ENCODE data around the gene IFI30. TPM values are rescaled to one million over a fixed set of nuclear protein-coding genes. Genes with fewer than 3 reads are reported as not detected.

Gene IFI30
- total RNA-seq, 1 experiment from 2014 or later: 69.6 TPM

DNA sequence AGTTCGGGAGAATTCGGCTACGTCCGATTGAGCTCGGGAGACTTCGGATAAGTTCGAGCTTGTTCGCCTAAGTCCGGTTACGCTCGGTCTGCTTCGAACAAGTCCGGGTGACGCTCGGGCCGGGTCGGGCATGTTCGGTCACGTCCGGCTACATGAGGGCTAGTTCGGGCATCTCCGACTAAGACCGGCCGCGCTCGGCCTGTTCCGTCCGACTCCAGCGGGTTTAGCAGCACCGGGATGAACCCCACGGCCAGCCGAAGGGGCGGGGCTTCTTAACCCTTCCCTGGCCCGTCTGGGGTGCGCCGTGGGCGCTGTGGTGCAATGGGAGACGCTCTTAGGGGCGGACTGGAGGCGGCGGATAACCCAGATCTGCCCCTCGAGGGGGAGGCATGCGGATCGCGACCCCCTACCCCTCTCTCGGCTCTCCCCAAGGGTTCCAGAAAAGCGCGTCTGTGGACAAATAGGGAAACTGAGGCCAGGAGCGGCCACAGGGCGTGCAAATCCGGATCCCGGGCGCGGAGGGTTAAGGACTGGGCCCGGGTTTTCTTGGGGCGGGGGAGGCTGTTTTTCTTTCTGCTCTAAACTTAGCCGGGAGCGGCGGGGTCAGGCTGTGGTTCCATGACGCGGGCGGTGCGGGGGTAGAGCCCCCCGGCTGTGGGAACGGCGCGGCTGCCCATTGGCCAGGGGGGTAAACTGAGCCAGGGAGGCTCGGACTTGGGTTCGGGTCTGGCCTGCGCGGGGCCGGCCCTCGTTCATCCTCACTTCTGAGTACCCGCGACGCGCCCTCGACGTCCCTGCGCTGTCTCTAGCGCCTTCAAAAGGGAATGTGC lies 51.1 kb downstream of the IFI30 start:
- DNase-seq (ENCODE audit: low read depth): peak; percentile 96

DNA sequence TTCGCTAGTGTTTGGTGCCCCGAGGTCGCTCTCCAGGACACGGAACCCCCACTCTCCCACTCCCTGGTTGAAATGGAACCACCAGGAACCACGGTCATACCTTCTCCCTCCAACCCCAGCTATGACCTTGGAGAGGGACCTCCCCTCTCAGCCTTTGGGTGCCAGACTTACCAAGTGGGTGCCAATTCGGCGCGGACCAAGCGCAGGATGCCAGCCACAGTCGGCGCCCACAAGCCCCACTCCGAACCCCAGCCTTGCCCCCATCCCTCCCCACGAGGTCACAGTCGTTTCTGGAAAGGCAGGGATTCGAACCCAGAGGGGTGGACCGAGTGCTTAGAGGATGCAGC lies 51.7 kb downstream of the IFI30 start:
- DNase-seq (ENCODE audit: low read depth): no peak

DNA sequence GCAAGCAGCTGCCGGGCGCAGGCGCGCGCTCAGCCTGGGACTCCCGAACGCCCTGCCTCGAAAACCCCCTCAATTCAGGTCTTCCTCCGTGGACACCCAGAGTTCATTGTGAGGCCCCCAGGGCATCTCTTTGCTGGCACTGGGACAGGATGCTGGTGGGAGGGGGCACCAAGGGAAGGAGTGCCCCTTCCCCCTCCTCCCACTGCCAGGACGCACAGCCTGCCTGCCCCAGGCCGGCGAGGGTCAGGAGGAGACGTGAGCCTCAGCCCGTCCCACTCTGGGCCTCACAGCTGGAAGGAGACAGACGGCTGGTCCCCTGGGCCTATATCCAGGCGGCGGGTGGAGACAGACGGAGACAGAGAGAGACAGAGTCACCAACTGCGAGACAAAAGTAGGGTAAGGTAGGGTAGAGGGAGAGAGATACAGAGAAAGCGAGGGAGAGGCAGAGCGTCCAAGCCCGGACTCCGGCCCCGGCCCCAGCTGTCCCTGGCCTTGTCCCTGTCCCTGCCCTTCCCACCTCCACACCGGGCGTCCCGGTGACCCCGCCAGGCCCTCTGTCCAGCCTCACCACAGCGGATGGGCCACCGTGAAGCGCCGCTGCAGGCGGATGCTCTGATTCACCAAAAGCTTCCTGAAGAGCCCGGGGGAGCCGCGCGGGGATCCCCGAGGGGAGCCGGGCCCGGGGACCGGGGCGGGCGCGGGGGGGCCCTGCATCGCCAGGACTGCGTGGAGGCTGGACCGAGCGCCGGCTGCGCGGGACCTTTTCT lies 52.3 kb downstream of the IFI30 start, which contains the start of gene PDE4C:
TSS of gene PDE4C (minus strand) at position 737 of the 767 bp plus-strand sequence. CDS start at position 714, 23 bp downstream.
- DNase-seq (ENCODE audit: low read depth): peak; percentile 49

DNA sequence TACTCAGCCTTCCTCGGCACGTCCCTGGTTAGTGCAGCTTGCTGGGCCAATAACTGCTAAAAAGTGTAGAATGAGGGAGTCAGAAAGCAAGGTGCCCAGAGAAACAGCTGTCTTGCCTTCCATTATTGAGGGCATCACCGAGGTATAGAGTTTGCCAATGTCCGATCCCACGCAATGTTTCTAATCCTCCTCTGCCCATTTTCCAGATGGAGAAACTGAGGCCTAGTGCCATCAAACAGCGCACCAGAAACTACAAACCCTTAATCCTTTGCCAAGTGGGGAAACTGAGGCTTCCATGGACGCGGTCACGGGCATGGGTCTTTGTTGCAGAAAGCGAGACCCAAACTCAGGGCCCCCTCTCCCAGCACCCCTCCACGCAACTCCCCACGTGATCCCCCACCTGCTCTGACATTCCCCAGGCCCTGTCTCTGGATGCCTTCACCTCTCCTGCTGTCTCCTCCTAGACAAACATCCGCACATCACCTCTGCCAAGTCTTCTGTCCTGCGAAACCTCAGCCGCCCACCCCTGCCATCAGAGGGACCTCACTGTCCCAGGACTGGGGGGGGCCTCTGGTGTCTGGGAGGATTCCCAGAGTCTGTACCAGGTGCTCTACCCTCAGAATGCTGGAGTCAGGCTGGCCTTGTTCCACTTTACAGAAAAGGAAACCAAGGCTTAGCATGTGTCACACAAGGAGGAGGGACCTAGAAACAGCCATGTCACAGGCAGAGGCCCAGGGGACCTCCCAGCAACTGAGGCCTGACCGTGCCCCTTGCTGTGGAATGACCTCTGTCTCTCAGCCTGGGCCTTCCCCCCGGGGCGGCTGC lies 53.6 kb downstream of the IFI30 start:
- no peak for DNase-seq (ENCODE audit: low read depth)

Other genes starting within 250 kb of the IFI30 start
- gene CCDC124, start 240.8 kb upstream of the IFI30 start, total RNA-seq (2014; rRNA removed; shearing (Covaris generic)): 54.3 and 56.7 TPM in 2 replicates
- 0.20 TPM in 1 of 2 replicates, not detected in the other for gene KCNN1, start 206.7 kb upstream of the IFI30 start, total RNA-seq (2014; rRNA removed; shearing (Covaris generic))
- gene ARRDC2, start 165.6 kb upstream of the IFI30 start, total RNA-seq (2014; rRNA removed; shearing (Covaris generic)): 8.8 and 11.3 TPM in 2 replicates
- 2.3 and 4.3 TPM in 2 replicates for gene IL12RB1, start 86.9 kb upstream of the IFI30 start, total RNA-seq (2014; rRNA removed; shearing (Covaris generic))
- gene MAST3, start 76.0 kb upstream of the IFI30 start, total RNA-seq (2014; rRNA removed; shearing (Covaris generic)): 2.1 and 2.6 TPM in 2 replicates
- gene PIK3R2, start 20.6 kb upstream of the IFI30 start, total RNA-seq (2014; rRNA removed; shearing (Covaris generic)): 11.3 and 11.7 TPM in 2 replicates
- gene MPV17L2, start 19.4 kb downstream of the IFI30 start, total RNA-seq (2014; rRNA removed; shearing (Covaris generic)): 18.6 and 23.5 TPM in 2 replicates
- 1.7 and 3.6 TPM in 2 replicates for gene RAB3A, start 30.2 kb downstream of the IFI30 start, total RNA-seq (2014; rRNA removed; shearing (Covaris generic))
- gene PDE4C, start 52.6 kb downstream of the IFI30 start, total RNA-seq (2014; rRNA removed; shearing (Covaris generic)): 0.10 and 0.60 TPM in 2 replicates
- gene IQCN, start 100.6 kb downstream of the IFI30 start, total RNA-seq (2014; rRNA removed; shearing (Covaris generic)): 0.29 and 0.36 TPM in 2 replicates
- gene JUND, start 107.8 kb downstream of the IFI30 start, total RNA-seq (2014; rRNA removed; shearing (Covaris generic)): 22.0 and 60.8 TPM in 2 replicates
- 385 and 496 TPM in 2 replicates for gene LSM4, start 149.3 kb downstream of the IFI30 start, total RNA-seq (2014; rRNA removed; shearing (Covaris generic))
- gene PGPEP1, start 166.8 kb downstream of the IFI30 start, total RNA-seq (2014; rRNA removed; shearing (Covaris generic)): 10.7 and 11.9 TPM in 2 replicates
- gene GDF15, start 212.3 kb downstream of the IFI30 start, total RNA-seq (2014; rRNA removed; shearing (Covaris generic)): 1.4 and 1.6 TPM in 2 replicates
- not detected in 2 replicates for gene LRRC25, start 223.8 kb downstream of the IFI30 start, total RNA-seq (2014; rRNA removed; shearing (Covaris generic))
- 25.1 and 38.9 TPM in 2 replicates for gene SSBP4, start 245.6 kb downstream of the IFI30 start, total RNA-seq (2014; rRNA removed; shearing (Covaris generic))